Subcutaneous abdominal adipose tissue (tissue), 5 donors: Measurements from ENCODE around the gene KCNJ16.

Source experiments
- H3K27ac ChIP-seq: one replicate; pipeline ENCODE4 v1.7.0; 2013; ENCODE audit warnings: low read depth, mild to moderate bottlenecking, inconsistent platforms, low read length, moderate library complexity
- H3K27me3 ChIP-seq, 5 donors: one replicate each; pipeline ENCODE4 v1.7.0; 2013; ENCODE audit warnings: low read length in 5 of 5, inconsistent platforms in 1 of 5; ENCODE audit not compliant: control insufficient read depth in 5 of 5, insufficient read depth in 4 of 5
- H3K36me3 ChIP-seq, 5 donors: one replicate each; pipeline ENCODE4 v1.7.0; 2013; ENCODE audit warnings: low read length in 5 of 5; ENCODE audit not compliant: control insufficient read depth in 5 of 5, insufficient read depth in 5 of 5
- H3K4me1 ChIP-seq, 5 donors: one replicate each; pipeline ENCODE4 v1.7.0; 2013; ENCODE audit warnings: low read length in 5 of 5, mild to moderate bottlenecking in 3 of 5, moderate library complexity in 1 of 5; ENCODE audit not compliant: control insufficient read depth in 5 of 5, insufficient read depth in 5 of 5
- H3K4me3 ChIP-seq, 5 donors: one replicate each; pipeline ENCODE4 v1.7.0; 2013; ENCODE audit warnings: low read length in 5 of 5, low read depth in 1 of 5
- H3K9ac ChIP-seq, 5 donors: one replicate each; pipeline ENCODE4 v1.7.0; 2013; ENCODE audit warnings: low read length in 5 of 5, mild to moderate bottlenecking in 4 of 5, moderate library complexity in 3 of 5
- H3K9me3 ChIP-seq, 5 donors: one replicate each; pipeline ENCODE4 v1.7.0; 2013; ENCODE audit warnings: low read length in 5 of 5; ENCODE audit not compliant: control insufficient read depth in 5 of 5
- donor health status: healthy.
- donor health status: healthy.
- donor health status: healthy.
- donor health status: healthy.
- donor health status: healthy.

KCNJ16 gene

GRCh38 chr17:70172923-70173322, 97.9 kb downstream of the KCNJ16 start:
- H3K36me3 ChIP-seq, result peaks cover 0 to 15% (median 3%) of the 10 kb centered on the region in 5 donors
- peaks cover 1 to 24% (median 22%) of the 10 kb centered on the region in 5 donors for H3K4me1 ChIP-seq
- no peak overlapping the region for H3K4me3 ChIP-seq
- peaks cover 0 to 10% (median 5%) of the 10 kb centered on the region in 5 donors for H3K27me3 ChIP-seq
- no peak overlapping the region for H3K9ac ChIP-seq
- no peak overlapping the region for H3K27ac ChIP-seq
- peaks cover 0 to 3% (median 0%) of the 10 kb centered on the region in 5 donors for H3K9me3 ChIP-seq

- Histone ChIP-seq H3K9me3 (peaks cover 0 to 3% (median 0%) of the 10 kb centered on the region in 5 donors), H3K36me3 (peaks cover 0 to 15% (median 3%) of the 10 kb centered on the region in 5 donors), H3K27ac (no peak overlapping the region), H3K4me3 (no peak overlapping the region), H3K4me1 (peaks cover 0 to 16% (median 14%) of the 10 kb centered on the region in 5 donors), H3K9ac (no peak overlapping the region), H3K27me3 (peaks cover 0 to 10% (median 5%) of the 10 kb centered on the region in 5 donors)
Measured at GRCh38 chr17:70173681-70174080, 98.7 kb downstream of the KCNJ16 start.

- H3K4me1 ChIP-seq, result no peaks in the 10 kb centered on the region
- H3K4me3 ChIP-seq, result no peak overlapping the region
- no peaks in the 10 kb centered on the region for H3K27me3 ChIP-seq
- no peak overlapping the region for H3K9ac ChIP-seq
- no peaks in the 10 kb centered on the region for H3K9me3 ChIP-seq
- no peak overlapping the region for H3K27ac ChIP-seq
- no peaks in the 10 kb centered on the region for H3K36me3 ChIP-seq
Measured at GRCh38 chr17:70181376-70181775, 106.4 kb downstream of the KCNJ16 start.

GRCh38 chr17:70181866-70182265, 106.8 kb downstream of the KCNJ16 start:
- no peaks in the 10 kb centered on the region for H3K4me1 ChIP-seq
- H3K9me3 ChIP-seq, result no peaks in the 10 kb centered on the region
- no peak overlapping the region for H3K4me3 ChIP-seq
- no peaks in the 10 kb centered on the region for H3K27me3 ChIP-seq
- no peaks in the 10 kb centered on the region for H3K36me3 ChIP-seq
- no peak overlapping the region for H3K27ac ChIP-seq
- no peak overlapping the region for H3K9ac ChIP-seq

DNA sequence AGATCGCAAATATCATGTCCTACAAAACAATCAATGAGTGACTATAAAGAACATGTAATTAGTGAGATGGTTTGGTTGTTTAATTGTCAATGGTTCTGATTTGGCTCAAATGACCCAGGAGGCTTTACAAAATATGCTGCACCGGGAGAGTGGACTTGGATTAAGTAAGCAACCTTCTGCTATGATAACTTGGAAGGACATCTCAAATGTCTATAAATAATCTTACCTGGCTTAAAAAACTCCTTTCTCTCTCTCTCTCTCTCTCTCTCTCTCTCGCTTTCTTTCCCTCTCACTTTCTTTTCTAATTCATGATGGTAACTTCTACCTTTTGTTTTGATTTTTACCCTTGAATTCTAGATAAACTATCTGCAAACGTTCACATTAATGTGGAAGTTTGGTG, 108.5 kb downstream of the KCNJ16 start:
- no peak overlapping the region for H3K4me3 ChIP-seq
- H3K4me1 ChIP-seq, result no peaks in the 10 kb centered on the region
- no peaks in the 10 kb centered on the region for H3K9me3 ChIP-seq
- H3K9ac ChIP-seq, result no peak overlapping the region
- no peak overlapping the region for H3K27ac ChIP-seq
- H3K27me3 ChIP-seq, result no peaks in the 10 kb centered on the region
- H3K36me3 ChIP-seq, result no peaks in the 10 kb centered on the region

GRCh38 chr17:70184207-70184606, 109.2 kb downstream of the KCNJ16 start:
- Histone ChIP-seq H3K27ac (no peak overlapping the region), H3K36me3 (no peaks in the 10 kb centered on the region), H3K9me3 (no peaks in the 10 kb centered on the region), H3K27me3 (no peaks in the 10 kb centered on the region), H3K9ac (no peak overlapping the region), H3K4me3 (no peak overlapping the region), H3K4me1 (no peaks in the 10 kb centered on the region)

DNA sequence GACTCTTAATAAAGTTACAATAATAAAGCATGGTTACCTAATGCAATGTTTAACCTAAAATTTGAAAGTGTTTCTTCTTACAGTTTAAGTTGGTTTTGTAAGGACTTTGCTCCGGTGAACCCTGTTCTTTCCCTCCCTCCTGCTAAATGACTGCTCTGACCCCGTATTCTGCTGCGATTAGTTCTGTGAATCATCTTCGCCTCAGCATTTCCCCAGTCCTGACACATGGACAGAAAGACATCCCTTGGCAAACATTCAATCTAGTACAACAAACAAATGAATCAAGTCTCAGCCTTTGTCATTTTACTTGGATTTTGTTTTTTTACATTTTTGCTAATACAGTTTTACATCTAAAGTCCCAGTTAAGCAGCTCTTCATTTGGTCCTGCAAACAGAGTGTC, 109.7 kb downstream of the KCNJ16 start:
- no peaks in the 10 kb centered on the region for H3K36me3 ChIP-seq
- H3K27me3 ChIP-seq, result no peaks in the 10 kb centered on the region
- H3K9ac ChIP-seq, result no peak overlapping the region
- no peak overlapping the region for H3K27ac ChIP-seq
- H3K9me3 ChIP-seq, result no peaks in the 10 kb centered on the region
- H3K4me1 ChIP-seq, result no peaks in the 10 kb centered on the region
- H3K4me3 ChIP-seq, result no peak overlapping the region
